GM23338 (cell line): ENCODE data around the gene PDE3A. TPM values are rescaled to one million over a fixed set of nuclear protein-coding genes. Genes with fewer than 3 reads are reported as not detected.

ENCODE experiments used
- ATAC-seq: fragments of 200-7000 bp; cut with Tn5 transposase; 3 replicates; pipeline ENCODE4 v1.9.1; 2020
- DNase-seq: peaks from one replicate; pipeline ENCODE4 v3.0.0-alpha.2; 2015; ENCODE audit warnings: low spot score
- H2AFZ ChIP-seq: fragments of 200-600 bp; sonication (generic); 2 replicates; pipeline ENCODE4 v1.8.0; 2016; ENCODE audit warnings: antibody characterized with exemption, mild to moderate bottlenecking, moderate library complexity
- H3F3A ChIP-seq: fragments of 200-600 bp; sonication (generic); replicated peaks from 2 replicates; pipeline ENCODE4 v1.8.0; 2017; ENCODE audit warnings: antibody characterized with exemption, mixed run types, low read depth
- H3K27ac ChIP-seq: fragments of 200-600 bp; sonication (generic); 2 replicates; pipeline ENCODE4 v1.6.1; 2016; ENCODE audit warnings: low read depth
- H3K27me3 ChIP-seq: fragments of 200-600 bp; sonication (generic); 2 replicates; pipeline ENCODE4 v1.8.0; 2016; ENCODE audit warnings: mild to moderate bottlenecking, mixed run types, moderate library complexity; ENCODE audit not compliant: insufficient read depth
- H3K36me3 ChIP-seq: fragments of 200-600 bp; sonication (generic); 2 replicates; pipeline ENCODE4 v1.8.0; 2016; ENCODE audit warnings: mild to moderate bottlenecking; ENCODE audit not compliant: insufficient read depth
- H3K4me1 ChIP-seq: fragments of 200-600 bp; sonication (generic); 2 replicates; pipeline ENCODE4 v1.8.0; 2016; ENCODE audit warnings: mild to moderate bottlenecking, moderate library complexity; ENCODE audit not compliant: insufficient read depth
- H3K4me2 ChIP-seq: fragments of 200-600 bp; sonication (generic); 2 replicates; pipeline ENCODE4 v1.7.1; 2017; ENCODE audit warnings: mixed run types
- H3K4me3 ChIP-seq: fragments of 200-600 bp; sonication (generic); 2 replicates; pipeline ENCODE4 v1.6.1; 2016; ENCODE audit warnings: mixed run types
- H3K79me2 ChIP-seq: fragments of 200-600 bp; sonication (generic); replicated peaks from 2 replicates; pipeline ENCODE4 v1.8.0; 2017; ENCODE audit warnings: mild to moderate bottlenecking; ENCODE audit not compliant: insufficient read depth
- H3K9me2 ChIP-seq: fragments of 200-600 bp; sonication (generic); 2 replicates; pipeline ENCODE4 v1.8.0; 2017; ENCODE audit not compliant: insufficient read depth
- H4K20me1 ChIP-seq: fragments of 200-600 bp; sonication (generic); replicated peaks from 2 replicates; pipeline ENCODE4 v1.8.0; 2017; ENCODE audit warnings: mild to moderate bottlenecking; ENCODE audit not compliant: insufficient read depth
- H3K27ac Mint-ChIP-seq: 2 replicates; pipeline ENCODE4 v1.8.0; 2020; ENCODE audit warnings: inconsistent platforms, mild to moderate bottlenecking, moderate library complexity, mixed read lengths
- H3K27me3 Mint-ChIP-seq: 3 replicates; pipeline ENCODE4 v1.8.0; 2022; ENCODE audit warnings: low read depth, mild to moderate bottlenecking, moderate library complexity, mixed read lengths, inconsistent platforms; ENCODE audit not compliant: insufficient read depth, poor library complexity
- H3K36me3 Mint-ChIP-seq: 3 replicates; pipeline ENCODE4 v1.8.0; 2021; ENCODE audit warnings: low read depth, mild to moderate bottlenecking, inconsistent platforms, moderate library complexity, mixed read lengths
- H3K4me1 Mint-ChIP-seq: 3 replicates; pipeline ENCODE4 v1.8.0; 2020; ENCODE audit warnings: mild to moderate bottlenecking, inconsistent platforms, mixed read lengths
- H3K4me3 Mint-ChIP-seq: 3 replicates; pipeline ENCODE4 v1.8.0; 2021; ENCODE audit warnings: moderate library complexity, mild to moderate bottlenecking, inconsistent platforms, mixed read lengths
- H3K9me3 Mint-ChIP-seq: 3 replicates; pipeline ENCODE4 v1.8.0; 2020; ENCODE audit warnings: moderate library complexity, mild to moderate bottlenecking, inconsistent platforms, mixed read lengths
- CREB1 ChIP-seq: fragments of 250-450 bp; sonication (Bioruptor Pico); IDR thresholded peaks from 2 replicates; pipeline ENCODE4 v1.5.0; 2020; ENCODE audit warnings: low read depth, mild to moderate bottlenecking, moderate library complexity
- CTCF ChIP-seq, 2 experiments: fragments of 200-600 bp in 1 of 2; sonication (generic) in 1 of 2; conservative IDR thresholded peaks; 2 replicates each; pipeline versions ENCODE4 v1.5.1 to v1.6.1; 2016 to 2017; ENCODE audit warnings: antibody characterized with exemption in 2 of 2, low read depth in 2 of 2, mild to moderate bottlenecking in 2 of 2, moderate library complexity in 1 of 2
- ETS1 ChIP-seq: IDR thresholded peaks from 2 replicates; pipeline ENCODE4 v1.6.1; 2016; ENCODE audit warnings: antibody characterized with exemption
- EZH2 ChIP-seq: fragments of 200-600 bp; sonication (generic); IDR thresholded peaks from one replicate; pipeline ENCODE4 v1.8.0; 2017; ENCODE audit warnings: antibody characterized with exemption, mild to moderate bottlenecking, low read depth; ENCODE audit not compliant: unreplicated experiment
- EZH2phosphoT487 ChIP-seq: fragments of 200-600 bp; sonication (generic); IDR thresholded peaks from one replicate; pipeline ENCODE4 v1.8.1; 2018; ENCODE audit warnings: antibody characterized with exemption; ENCODE audit not compliant: unreplicated experiment
- JUNB ChIP-seq: IDR thresholded peaks from one replicate; pipeline ENCODE4 v1.6.1; 2016; ENCODE audit warnings: antibody characterized with exemption; ENCODE audit not compliant: unreplicated experiment
- POLR2AphosphoS5 ChIP-seq: IDR thresholded peaks from 2 replicates; pipeline ENCODE4 v1.6.1; 2016; ENCODE audit warnings: antibody characterized with exemption, low read depth
- REST ChIP-seq: IDR thresholded peaks from one replicate; pipeline ENCODE4 v1.6.1; 2018; ENCODE audit warnings: antibody characterized with exemption; ENCODE audit not compliant: unreplicated experiment
- STAT1 ChIP-seq: IDR thresholded peaks from one replicate; pipeline ENCODE4 v1.6.1; 2016; ENCODE audit warnings: antibody characterized with exemption; ENCODE audit not compliant: unreplicated experiment
- ZNF114 ChIP-seq: fragments of 250-450 bp; sonication (Bioruptor Pico); IDR thresholded peaks from 2 replicates; pipeline ENCODE4 v1.5.0; 2020; ENCODE audit warnings: mild to moderate bottlenecking, moderate library complexity
- ZNF331 ChIP-seq: fragments of 250-450 bp; sonication (Bioruptor Pico); IDR thresholded peaks from 2 replicates; pipeline ENCODE4 v1.5.0; 2020; ENCODE audit warnings: low read depth, mild to moderate bottlenecking, moderate library complexity
- polyA plus RNA-seq: library from polyadenylated mRNA; unstranded; fragments of >200 nt; fragmentation: Nextera tagmentation; extraction: Ambion mirVana; gene quantifications from 2 replicates; pipeline ENCODE4 v1.2.1, GENCODE V29; 2016
- total RNA-seq: library from RNA; depleted of rRNA; stranded (reverse); fragments of >200 nt; shearing (Covaris generic); gene quantifications from 2 replicates; pipeline ENCODE4 v1.2.3, GENCODE V29; 2014

Gene PDE3A
- total and polyA plus RNA-seq, 2 experiments from 2014 or later: 2.7 to 9.2 TPM

DNA sequence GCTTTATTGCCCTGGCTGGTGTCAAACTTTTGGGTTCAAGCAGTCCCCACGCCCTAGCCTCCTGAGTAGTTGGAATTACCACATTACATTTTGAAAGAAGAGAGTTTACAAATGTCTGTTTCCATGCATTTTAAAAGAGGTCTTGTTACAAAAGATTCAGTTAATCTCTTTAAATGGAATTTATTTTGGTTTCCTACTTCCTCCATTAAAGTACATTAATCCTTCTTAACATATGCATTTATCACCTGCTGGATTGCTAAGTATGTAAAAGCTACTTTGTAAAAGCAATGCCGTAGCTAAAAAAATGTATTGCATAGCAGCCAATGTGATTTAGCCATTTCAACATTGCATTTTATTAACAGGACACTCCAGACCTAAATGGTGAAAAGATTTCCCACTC is 80.4 kb downstream of the PDE3A start (continued):
- TF ChIP-seq CTCF (conservative IDR thresholded peaks at IDR 0.05; ENCODE audit: low read depth in 2 of 2) (no peak), JUNB (no peak), EZH2phosphoT487 (no peak), ZNF331 (CRISPR knock-in tag) (no peak), ZNF114 (CRISPR knock-in tag) (no peak)

GRCh38 chr12:20450591-20451180 is 82.3 kb downstream of the PDE3A start:
- ATAC-seq: no peak
- Mint-ChIP-seq H3K27ac (no peak overlapping the region), H3K9me3 (no peaks in the 10 kb centered on the region), H3K4me3 (no peak overlapping the region), H3K36me3 (no peaks in the 10 kb centered on the region), H3K4me1 (peaks cover 36% of the 10 kb centered on the region), H3K27me3 (no peaks in the 10 kb centered on the region)
- Histone ChIP-seq H3K9me2 (no peaks in the 10 kb centered on the region), H3K4me3 (no peak overlapping the region), H3K4me1 (peaks cover 58% of the 10 kb centered on the region), H2AFZ (no peak overlapping the region), H3K79me2 (no peaks in the 10 kb centered on the region), H3F3A (no peaks in the 10 kb centered on the region; the same call in 1 of the 2 replicates), H3K27ac (no peak overlapping the region; the same call in 1 of the 2 replicates), H3K36me3 (no peaks in the 10 kb centered on the region), H4K20me1 (no peaks in the 10 kb centered on the region), H3K4me2 (no peak overlapping the region), H3K27me3 (no peaks in the 10 kb centered on the region)
- no peak for DNase-seq
- TF ChIP-seq EZH2 (no peak), CREB1 (no peak), ZNF114 (CRISPR knock-in tag) (no peak), REST (no peak), EZH2phosphoT487 (no peak), ZNF331 (CRISPR knock-in tag) (no peak), STAT1 (no peak), CTCF (conservative IDR thresholded peaks at IDR 0.05; ENCODE audit: low read depth in 2 of 2) (no peak), ETS1 (no peak), POLR2AphosphoS5 (no peak)
